Activated CD4-positive, alpha-beta T cell treated with anti-CD3 and anti-CD28 coated beads, Interleukin-2, amount 50 U/mL, for 24 hours (primary cell): ENCODE measurements around the gene TET2.

ENCODE experiments used
- DNase-seq, 2 donors: peaks; one replicate each; pipeline ENCODE4 v3.0.0-alpha.2; 2020; ENCODE audit warnings: low read depth in 1 of 2, low spot score in 1 of 2

Gene TET2

GRCh38 chr4:105230287-105230686 lies 83.6 kb downstream of the TET2 start:
- no peak for DNase-seq

GRCh38 chr4:105232374-105232773 lies 85.7 kb downstream of the TET2 start:
- no peak for DNase-seq

- no peak for DNase-seq
These were observed 87.9 kb downstream of the TET2 start for GRCh38 chr4:105234582-105234981.

- DNase-seq: no peak
These were observed 89.7 kb downstream of the TET2 start for GRCh38 chr4:105236202-105236915.

GRCh38 chr4:105236916-105237311 lies 90.2 kb downstream of the TET2 start:
- no peak for DNase-seq

- DNase-seq: no peak
These were observed 93.4 kb downstream of the TET2 start for GRCh38 chr4:105240037-105240436.

- DNase-seq: no peak
These were observed 94.8 kb downstream of the TET2 start for GRCh38 chr4:105241451-105241850.

- DNase-seq: no peak
These were observed 96.8 kb downstream of the TET2 start for GRCh38 chr4:105243446-105243845.

- no peak for DNase-seq
These were observed 100.0 kb downstream of the TET2 start for GRCh38 chr4:105246712-105247111.

GRCh38 chr4:105248613-105249012 lies 101.9 kb downstream of the TET2 start:
- no peak for DNase-seq

GRCh38 chr4:105257817-105258495 lies 111.3 kb downstream of the TET2 start:
- no peak for DNase-seq

- DNase-seq: no peak
These were observed 119.0 kb downstream of the TET2 start for GRCh38 chr4:105265689-105266088.

- no peak for DNase-seq
These were observed 120.6 kb downstream of the TET2 start for GRCh38 chr4:105267280-105267679.

- no peak for DNase-seq
These were observed 125.3 kb downstream of the TET2 start for GRCh38 chr4:105272002-105272401.

GRCh38 chr4:105273230-105273629 lies 126.6 kb downstream of the TET2 start:
- DNase-seq: no peak

- DNase-seq: no peak
These were observed 127.4 kb downstream of the TET2 start for GRCh38 chr4:105274090-105274489.

GRCh38 chr4:105274504-105274903 lies 127.8 kb downstream of the TET2 start:
- DNase-seq: no peak

- DNase-seq: no peak
These were observed 129.9 kb downstream of the TET2 start for GRCh38 chr4:105276361-105277104.

GRCh38 chr4:105277702-105278101 lies 131.0 kb downstream of the TET2 start:
- no peak for DNase-seq

GRCh38 chr4:105279314-105279713 lies 132.6 kb downstream of the TET2 start:
- no peak for DNase-seq

- no peak for DNase-seq
These were observed 133.9 kb downstream of the TET2 start for GRCh38 chr4:105280338-105281123.

GRCh38 chr4:105281124-105281415 lies 134.4 kb downstream of the TET2 start:
- no peak for DNase-seq
